ENCODE results near the gene CDT1.

Gene CDT1

GRCh38 chr16:88779406-88780141 is 24.0 kb upstream of the CDT1 start:
- H3K4me1 ChIP-seq (ENCODE audit: insufficient read depth, low read length), result peaks cover 88% of the 10 kb centered on the region
- peak overlapping the region; percentile 62 for H3K27ac ChIP-seq (ENCODE audit: low read depth, low read length)
- no peaks in the 10 kb centered on the region for H3K9me3 ChIP-seq (ENCODE audit: low read length)
- no peaks in the 10 kb centered on the region for H3K36me3 ChIP-seq (ENCODE audit: insufficient read depth, low read length)
- H3K9ac ChIP-seq (ENCODE audit: low read length), result peak overlapping the region; percentile 45
- H3K27me3 ChIP-seq (ENCODE audit: control insufficient read depth in 1 of 2, insufficient read depth in 2 of 2, low read length in 2 of 2), result no peaks in the 10 kb centered on the region
- H3K4me3 ChIP-seq (ENCODE audit: low read depth in 1 of 2, low read length in 2 of 2), result no peak overlapping the region

GRCh38 chr16:88780142-88781062 is 23.2 kb upstream of the CDT1 start:
- Histone ChIP-seq H3K4me3 (ENCODE audit: low read depth in 1 of 2, low read length in 2 of 2) (no peak overlapping the region), H3K27me3 (ENCODE audit: control insufficient read depth in 1 of 2, insufficient read depth in 2 of 2, low read length in 2 of 2) (no peaks in the 10 kb centered on the region), H3K27ac (ENCODE audit: low read depth, low read length) (peak overlapping the region; percentile 62), H3K9me3 (ENCODE audit: low read length) (no peaks in the 10 kb centered on the region), H3K4me1 (ENCODE audit: insufficient read depth, low read length) (peaks cover 80% of the 10 kb centered on the region), H3K9ac (ENCODE audit: low read length) (peak overlapping the region; percentile 45), H3K36me3 (ENCODE audit: insufficient read depth, low read length) (no peaks in the 10 kb centered on the region)

- Histone ChIP-seq H3K9me3 (ENCODE audit: low read length) (no peaks in the 10 kb centered on the region), H3K27me3 (ENCODE audit: control insufficient read depth in 1 of 2, insufficient read depth in 2 of 2, low read length in 2 of 2) (no peaks in the 10 kb centered on the region), H3K4me3 (ENCODE audit: low read depth in 1 of 2, low read length in 2 of 2) (peak overlapping the region in 1 of 2 donors; percentile 87), H3K27ac (ENCODE audit: low read depth, low read length) (peak overlapping the region; percentile 95), H3K4me1 (ENCODE audit: insufficient read depth, low read length) (peaks cover 71% of the 10 kb centered on the region), H3K36me3 (ENCODE audit: insufficient read depth, low read length) (no peaks in the 10 kb centered on the region), H3K9ac (ENCODE audit: low read length) (no peak overlapping the region)
Observed at GRCh38 chr16:88781140-88782077, 22.2 kb upstream of the CDT1 start.

- peak overlapping the region; percentile 96 for H3K9ac ChIP-seq (ENCODE audit: low read length)
- peak overlapping the region; percentile 95 for H3K27ac ChIP-seq (ENCODE audit: low read depth, low read length)
- no peaks in the 10 kb centered on the region for H3K9me3 ChIP-seq (ENCODE audit: low read length)
- peaks cover 58% of the 10 kb centered on the region for H3K4me1 ChIP-seq (ENCODE audit: insufficient read depth, low read length)
- H3K36me3 ChIP-seq (ENCODE audit: insufficient read depth, low read length), result no peaks in the 10 kb centered on the region
- H3K4me3 ChIP-seq (ENCODE audit: low read depth in 1 of 2, low read length in 2 of 2), result peak overlapping the region; percentile 56 to 87
- no peaks in the 10 kb centered on the region for H3K27me3 ChIP-seq (ENCODE audit: control insufficient read depth in 1 of 2, insufficient read depth in 2 of 2, low read length in 2 of 2)
Observed at GRCh38 chr16:88782454-88783390, 20.9 kb upstream of the CDT1 start.

GRCh38 chr16:88783391-88784073 is 20.1 kb upstream of the CDT1 start:
- Histone ChIP-seq H3K27me3 (ENCODE audit: control insufficient read depth in 1 of 2, insufficient read depth in 2 of 2, low read length in 2 of 2) (no peaks in the 10 kb centered on the region), H3K9me3 (ENCODE audit: low read length) (no peaks in the 10 kb centered on the region), H3K36me3 (ENCODE audit: insufficient read depth, low read length) (no peaks in the 10 kb centered on the region), H3K4me3 (ENCODE audit: low read depth in 1 of 2, low read length in 2 of 2) (peak overlapping the region; percentile 56 to 87), H3K9ac (ENCODE audit: low read length) (peak overlapping the region; percentile 96), H3K27ac (ENCODE audit: low read depth, low read length) (peak overlapping the region; percentile 95), H3K4me1 (ENCODE audit: insufficient read depth, low read length) (peaks cover 50% of the 10 kb centered on the region)

GRCh38 chr16:88784074-88784855 is 19.3 kb upstream of the CDT1 start:
- Histone ChIP-seq H3K9ac (ENCODE audit: low read length) (peak overlapping the region; percentile 96), H3K4me1 (ENCODE audit: insufficient read depth, low read length) (peaks cover 43% of the 10 kb centered on the region), H3K36me3 (ENCODE audit: insufficient read depth, low read length) (no peaks in the 10 kb centered on the region)

GRCh38 chr16:88784856-88785105 is 18.8 kb upstream of the CDT1 start:
- Histone ChIP-seq H3K36me3 (ENCODE audit: insufficient read depth, low read length) (no peaks in the 10 kb centered on the region), H3K4me1 (ENCODE audit: insufficient read depth, low read length) (peaks cover 38% of the 10 kb centered on the region), H3K27ac (ENCODE audit: low read depth, low read length) (peak overlapping the region; percentile 95), H3K9me3 (ENCODE audit: low read length) (no peaks in the 10 kb centered on the region), H3K27me3 (ENCODE audit: control insufficient read depth in 1 of 2, insufficient read depth in 2 of 2, low read length in 2 of 2) (no peaks in the 10 kb centered on the region), H3K9ac (ENCODE audit: low read length) (no peak overlapping the region), H3K4me3 (ENCODE audit: low read depth in 1 of 2, low read length in 2 of 2) (peak overlapping the region; percentile 56 to 87)

More at GRCh38 chr16:88784074-88784855, 19.3 kb upstream of the CDT1 start:
- Histone ChIP-seq H3K4me3 (ENCODE audit: low read depth in 1 of 2, low read length in 2 of 2) (peak overlapping the region; percentile 56 to 87), H3K27me3 (ENCODE audit: control insufficient read depth in 1 of 2, insufficient read depth in 2 of 2, low read length in 2 of 2) (no peaks in the 10 kb centered on the region), H3K27ac (ENCODE audit: low read depth, low read length) (peak overlapping the region; percentile 95), H3K9me3 (ENCODE audit: low read length) (no peaks in the 10 kb centered on the region)

- H3K4me1 ChIP-seq (ENCODE audit: insufficient read depth, low read length), result peaks cover 32% of the 10 kb centered on the region
- no peaks in the 10 kb centered on the region for H3K27me3 ChIP-seq (ENCODE audit: control insufficient read depth in 1 of 2, insufficient read depth in 2 of 2, low read length in 2 of 2)
- H3K9ac ChIP-seq (ENCODE audit: low read length), result peak within 1 kb of the TSS; percentile 96
- H3K27ac ChIP-seq (ENCODE audit: low read depth, low read length), result peak within 1 kb of the TSS; percentile 95
- no peaks in the 10 kb centered on the region for H3K9me3 ChIP-seq (ENCODE audit: low read length)
- peak within 1 kb of the TSS; percentile 56 to 87 for H3K4me3 ChIP-seq (ENCODE audit: low read depth in 1 of 2, low read length in 2 of 2)
- no peaks in the 10 kb centered on the region for H3K36me3 ChIP-seq (ENCODE audit: insufficient read depth, low read length)
Observed at GRCh38 chr16:88785106-88785924, 18.3 kb upstream of the CDT1 start, which contains the start of gene PIEZO1. TSS of gene PIEZO1 (minus strand) at chr16:88785220. CDS start at chr16:88784964, 256 bp downstream.
